Fibroblast of lung (primary cell): ENCODE data around the gene PLEKHA1.

Source experiments
- EZH2 ChIP-seq: IDR thresholded peaks from 2 replicates; pipeline ENCODE4 v1.5.1; 2012; ENCODE audit warnings: low read length, control low read depth, mild to moderate bottlenecking; ENCODE audit errors: missing control alignments
- TF ChIP-seq, protein P1 (sequence below), 2 donors: IDR thresholded peaks in 1 of 2; conservative IDR thresholded peaks in 1 of 2; 1 replicate in 1 of 2; 2 replicates in 1 of 2; pipeline ENCODE4 v1.5.1; 2011 to 2012; ENCODE audit warnings: low read length in 2 of 2, control low read depth in 1 of 2, inconsistent platforms in 1 of 2, low read depth in 1 of 2, mild to moderate bottlenecking in 1 of 2

DNA sequence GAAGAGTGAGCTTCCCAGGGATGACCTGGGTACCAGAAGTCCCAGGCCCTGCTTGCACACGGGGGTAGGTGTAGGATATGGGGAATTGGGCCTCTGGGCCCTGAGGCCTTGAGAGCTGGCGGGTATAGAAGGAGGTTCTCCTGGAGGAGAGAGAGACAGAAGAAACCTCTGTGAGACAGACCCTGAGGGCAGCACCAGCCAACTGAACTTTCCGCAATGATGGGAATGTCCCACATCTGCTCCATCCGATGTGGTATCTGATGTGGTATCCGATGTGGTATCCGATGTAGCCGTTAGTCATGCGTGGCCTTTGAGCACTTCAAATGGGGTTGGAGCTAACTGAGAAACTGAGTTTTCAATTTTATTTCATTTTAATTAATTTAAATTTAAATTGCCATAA is 30.6 kb upstream of the PLEKHA1 start:
- TF ChIP-seq, protein P1, sequence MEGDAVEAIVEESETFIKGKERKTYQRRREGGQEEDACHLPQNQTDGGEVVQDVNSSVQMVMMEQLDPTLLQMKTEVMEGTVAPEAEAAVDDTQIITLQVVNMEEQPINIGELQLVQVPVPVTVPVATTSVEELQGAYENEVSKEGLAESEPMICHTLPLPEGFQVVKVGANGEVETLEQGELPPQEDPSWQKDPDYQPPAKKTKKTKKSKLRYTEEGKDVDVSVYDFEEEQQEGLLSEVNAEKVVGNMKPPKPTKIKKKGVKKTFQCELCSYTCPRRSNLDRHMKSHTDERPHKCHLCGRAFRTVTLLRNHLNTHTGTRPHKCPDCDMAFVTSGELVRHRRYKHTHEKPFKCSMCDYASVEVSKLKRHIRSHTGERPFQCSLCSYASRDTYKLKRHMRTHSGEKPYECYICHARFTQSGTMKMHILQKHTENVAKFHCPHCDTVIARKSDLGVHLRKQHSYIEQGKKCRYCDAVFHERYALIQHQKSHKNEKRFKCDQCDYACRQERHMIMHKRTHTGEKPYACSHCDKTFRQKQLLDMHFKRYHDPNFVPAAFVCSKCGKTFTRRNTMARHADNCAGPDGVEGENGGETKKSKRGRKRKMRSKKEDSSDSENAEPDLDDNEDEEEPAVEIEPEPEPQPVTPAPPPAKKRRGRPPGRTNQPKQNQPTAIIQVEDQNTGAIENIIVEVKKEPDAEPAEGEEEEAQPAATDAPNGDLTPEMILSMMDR (conservative IDR thresholded peaks at IDR 0.05 in 1 of 2, IDR thresholded peaks at IDR 0.05 in 1 of 2; ENCODE audit: low read depth in 1 of 2, low read length in 2 of 2): no peak
- TF ChIP-seq EZH2: no peak
